OCI-LY1 (cell line): Measurements from ENCODE around the gene GARIN5A.

Experiments used
- CTCF ChIP-seq: fragments of 200-600 bp; sonication (generic), shearing (Covaris generic); IDR thresholded peaks from 2 replicates; pipeline ENCODE4 v1.5.1; 2017; ENCODE audit warnings: mild to moderate bottlenecking, antibody characterized with exemption, low read length, moderate library complexity, mixed read lengths
- EZH2 ChIP-seq: fragments of 200-600 bp; sonication (generic), shearing (Covaris generic); IDR thresholded peaks from 2 replicates; pipeline ENCODE4 v1.8.0; 2017; ENCODE audit warnings: borderline replicate concordance, mixed run types, mild to moderate bottlenecking, antibody characterized with exemption, low read length, moderate library complexity, mixed read lengths

GRCh38 chr19:50419580-50420035 is 57.0 kb downstream of the GARIN5A start:
- no peak for TF ChIP-seq CTCF
- TF ChIP-seq EZH2 = no peak
